PC-9 (cell line): ENCODE data around the gene KRTAP19-6. TPM values are rescaled to one million over a fixed set of nuclear protein-coding genes. Genes with fewer than 3 reads are reported as not detected.

Source experiments
- BruUV-seq: library from RNA; stranded (reverse); fragments of 400-500 nt; replicated peaks from 2 replicates; lab custom pipeline; 2021; lab: Mats Ljungman, UMichigan
- CTCF ChIA-PET: fragments of 300-600 bp; sonication (Branson Sonifier 250); formaldehyde crosslinking; loops from one replicate; lab custom pipeline; 2022; ENCODE audit warnings: antibody characterized with exemption; lab: Charles Lee
- POLR2A ChIA-PET: fragments of 300-600 bp; sonication (Branson Sonifier 250); formaldehyde crosslinking; loops from one replicate; lab custom pipeline; 2022; ENCODE audit warnings: antibody characterized with exemption; ENCODE audit not compliant: unreplicated experiment; lab: Charles Lee
- DNase-seq, 2 experiments: peaks; one replicate each; pipeline versions ENCODE4 v3.0.0 to v3.0.0-alpha.2; 2015 to 2022; ENCODE audit warnings: mixed read lengths in 1 of 2
- H2AFZ ChIP-seq: fragments of 200-600 bp; sonication (generic); 2 replicates; pipeline ENCODE4 v1.8.1; 2017; ENCODE audit warnings: antibody characterized with exemption
- H3F3A ChIP-seq: fragments of 200-600 bp; sonication (generic); 2 replicates; pipeline ENCODE4 v1.8.1; 2017; ENCODE audit warnings: antibody characterized with exemption, mild to moderate bottlenecking, low read depth; ENCODE audit not compliant: insufficient read depth
- H3K27ac ChIP-seq: fragments of 200-600 bp; sonication (generic); 2 replicates; pipeline ENCODE4 v1.6.1; 2016; ENCODE audit warnings: mixed run types
- H3K27me3 ChIP-seq: fragments of 200-600 bp; sonication (generic); 2 replicates; pipeline ENCODE4 v1.6.1; 2016; ENCODE audit warnings: low read depth, mixed run types; ENCODE audit not compliant: insufficient read depth
- H3K36me3 ChIP-seq: fragments of 200-600 bp; sonication (generic); 2 replicates; pipeline ENCODE4 v1.6.1; 2016; ENCODE audit warnings: low read depth, mixed run types
- H3K4me1 ChIP-seq: fragments of 200-600 bp; sonication (generic); replicated peaks from 2 replicates; pipeline ENCODE4 v1.6.1; 2016; ENCODE audit warnings: mixed run types; ENCODE audit not compliant: insufficient read depth
- H3K4me2 ChIP-seq: fragments of 200-600 bp; sonication (generic); 2 replicates; pipeline ENCODE4 v1.6.1; 2017; ENCODE audit warnings: mixed run types
- H3K4me3 ChIP-seq: fragments of 200-600 bp; sonication (generic); 2 replicates; pipeline ENCODE4 v1.6.1; 2016; ENCODE audit warnings: mixed run types
- H3K79me2 ChIP-seq: fragments of 200-600 bp; sonication (generic); 2 replicates; pipeline ENCODE4 v1.6.1; 2017; ENCODE audit warnings: low read depth, mixed run types
- H3K9me2 ChIP-seq: fragments of 200-600 bp; sonication (generic); 2 replicates; pipeline ENCODE4 v1.8.1; 2017; ENCODE audit warnings: mild to moderate bottlenecking; ENCODE audit not compliant: insufficient read depth
- H3K9me3 ChIP-seq: fragments of 200-600 bp; sonication (generic); 2 replicates; pipeline ENCODE4 v1.8.1; 2016; ENCODE audit warnings: low read depth; ENCODE audit not compliant: insufficient read depth
- H4K20me1 ChIP-seq: fragments of 200-600 bp; sonication (generic); 2 replicates; pipeline ENCODE4 v1.8.1; 2017; ENCODE audit not compliant: insufficient read depth
- EZH2 ChIP-seq: fragments of 200-600 bp; sonication (generic); IDR thresholded peaks from 2 replicates; pipeline ENCODE4 v1.8.0; 2017; ENCODE audit warnings: antibody characterized with exemption, low read depth
- intact Hi-C: fragments of 100-400 bp; cut with micrococcal nuclease; formaldehyde crosslinking; loops from one replicate; pipeline ENCODE4 v1.10.0; 2022; ENCODE audit not compliant: unreplicated experiment
- total RNA-seq: library from RNA; stranded (reverse); gene quantifications from 2 replicates; pipeline ENCODE4 v1.2.3, GENCODE V29; 2021
- TF ChIP-seq, protein P1 (sequence below): fragments of 200-600 bp; sonication (generic); conservative IDR thresholded peaks from 2 replicates; pipeline ENCODE4 v1.6.1; 2017; ENCODE audit warnings: mixed run types, antibody characterized with exemption, mild to moderate bottlenecking, moderate library complexity

The KRTAP19-6 gene
- total RNA-seq, 1 experiment from 2014 or later: not detected

DNA sequence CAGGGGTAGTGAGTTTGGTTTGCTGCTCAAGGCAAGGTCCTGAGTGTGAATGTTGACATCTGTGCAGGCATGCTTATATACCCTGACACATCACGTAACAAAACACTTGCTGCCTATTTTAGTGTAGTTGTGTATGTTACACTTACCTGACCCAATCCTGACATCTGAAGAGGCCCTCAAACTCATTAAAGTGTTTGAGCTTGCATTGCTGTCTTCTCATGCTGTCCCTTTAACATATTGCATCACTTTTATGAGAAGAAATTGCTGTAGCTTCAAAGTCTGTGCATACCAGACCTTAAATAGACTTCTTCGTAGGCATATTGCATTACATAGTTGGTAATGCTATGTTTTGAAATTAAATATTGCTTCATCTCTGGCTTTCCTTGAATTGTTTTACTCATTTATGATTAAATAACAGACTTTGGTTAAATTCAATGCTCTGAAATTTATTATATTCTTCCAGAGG lies 49.7 kb downstream of the KRTAP19-6 start, which contains the start of gene KRTAP19-3:
Gene KRTAP19-3 (minus strand): TSS at position 51 of the 466 bp plus-strand sequence. CDS start 56 bp downstream, outside the sequence.
- no peaks in the 10 kb centered on the region for H3F3A ChIP-seq
- H3K27ac ChIP-seq: no peak within 1 kb of the TSS
- no peak within 1 kb of the TSS for H2AFZ ChIP-seq
- no peaks in the 10 kb centered on the region for H3K27me3 ChIP-seq
- H3K9me2 ChIP-seq: no peaks in the 10 kb centered on the region
- TF ChIP-seq, protein P1, sequence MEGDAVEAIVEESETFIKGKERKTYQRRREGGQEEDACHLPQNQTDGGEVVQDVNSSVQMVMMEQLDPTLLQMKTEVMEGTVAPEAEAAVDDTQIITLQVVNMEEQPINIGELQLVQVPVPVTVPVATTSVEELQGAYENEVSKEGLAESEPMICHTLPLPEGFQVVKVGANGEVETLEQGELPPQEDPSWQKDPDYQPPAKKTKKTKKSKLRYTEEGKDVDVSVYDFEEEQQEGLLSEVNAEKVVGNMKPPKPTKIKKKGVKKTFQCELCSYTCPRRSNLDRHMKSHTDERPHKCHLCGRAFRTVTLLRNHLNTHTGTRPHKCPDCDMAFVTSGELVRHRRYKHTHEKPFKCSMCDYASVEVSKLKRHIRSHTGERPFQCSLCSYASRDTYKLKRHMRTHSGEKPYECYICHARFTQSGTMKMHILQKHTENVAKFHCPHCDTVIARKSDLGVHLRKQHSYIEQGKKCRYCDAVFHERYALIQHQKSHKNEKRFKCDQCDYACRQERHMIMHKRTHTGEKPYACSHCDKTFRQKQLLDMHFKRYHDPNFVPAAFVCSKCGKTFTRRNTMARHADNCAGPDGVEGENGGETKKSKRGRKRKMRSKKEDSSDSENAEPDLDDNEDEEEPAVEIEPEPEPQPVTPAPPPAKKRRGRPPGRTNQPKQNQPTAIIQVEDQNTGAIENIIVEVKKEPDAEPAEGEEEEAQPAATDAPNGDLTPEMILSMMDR: no peak
- TF ChIP-seq EZH2: no peak
- DNase-seq: no peak
- no peaks in the 10 kb centered on the region for H3K9me3 ChIP-seq
- H3K36me3 ChIP-seq: no peaks in the 10 kb centered on the region
- H3K4me1 ChIP-seq: no peaks in the 10 kb centered on the region
- BruUV-seq: no TSS peak
- ChIA-PET POLR2A (no interaction called here), CTCF (no interaction called here)
- intact Hi-C loops: no loop called here
- H3K4me3 ChIP-seq: no peak within 1 kb of the TSS
- H3K79me2 ChIP-seq: no peaks in the 10 kb centered on the region
- H4K20me1 ChIP-seq: no peaks in the 10 kb centered on the region
- H3K4me2 ChIP-seq: no peak within 1 kb of the TSS

Other genes with a start within 250 kb of the KRTAP19-6 start
- gene KRTAP26-1, start 221.5 kb downstream of the KRTAP19-6 start, total RNA-seq: not detected in 2 replicates
- gene KRTAP27-1, start 204.2 kb downstream of the KRTAP19-6 start, total RNA-seq: not detected in 2 replicates
- gene KRTAP23-1, start 193.3 kb downstream of the KRTAP19-6 start, total RNA-seq: not detected in 2 replicates
- not detected in 2 replicates for gene KRTAP13-2, start 169.6 kb downstream of the KRTAP19-6 start, total RNA-seq
- gene KRTAP13-1, start 145.8 kb downstream of the KRTAP19-6 start, total RNA-seq: not detected in 2 replicates
- not detected in 2 replicates for gene KRTAP13-3, start 115.9 kb downstream of the KRTAP19-6 start, total RNA-seq
- not detected in 2 replicates for gene KRTAP13-4, start 111.6 kb downstream of the KRTAP19-6 start, total RNA-seq
- not detected in 2 replicates for gene KRTAP15-1, start 101.6 kb downstream of the KRTAP19-6 start, total RNA-seq
- gene KRTAP19-1, start 61.5 kb downstream of the KRTAP19-6 start, total RNA-seq: not detected in 2 replicates
- not detected in 2 replicates for gene KRTAP19-2, start 54.4 kb downstream of the KRTAP19-6 start, total RNA-seq
- gene KRTAP19-3, start 49.9 kb downstream of the KRTAP19-6 start, total RNA-seq: not detected in 2 replicates
- gene KRTAP19-4, start 44.7 kb downstream of the KRTAP19-6 start, total RNA-seq: not detected in 2 replicates
- not detected in 2 replicates for gene KRTAP19-5, start 39.7 kb downstream of the KRTAP19-6 start, total RNA-seq
- gene KRTAP19-7, start 19.4 kb upstream of the KRTAP19-6 start, total RNA-seq: not detected in 2 replicates
- not detected in 2 replicates for gene KRTAP22-2, start 48.5 kb upstream of the KRTAP19-6 start, total RNA-seq
- not detected in 2 replicates for gene KRTAP6-3, start 50.6 kb upstream of the KRTAP19-6 start, total RNA-seq
- not detected in 2 replicates for gene KRTAP6-2, start 57.0 kb upstream of the KRTAP19-6 start, total RNA-seq
- not detected in 2 replicates for gene KRTAP22-1, start 59.2 kb upstream of the KRTAP19-6 start, total RNA-seq
- not detected in 2 replicates for gene KRTAP6-1, start 72.1 kb upstream of the KRTAP19-6 start, total RNA-seq
- not detected in 2 replicates for gene KRTAP20-1, start 74.6 kb upstream of the KRTAP19-6 start, total RNA-seq
- not detected in 2 replicates for gene KRTAP20-4, start 78.8 kb upstream of the KRTAP19-6 start, total RNA-seq
- gene KRTAP20-2, start 93.3 kb upstream of the KRTAP19-6 start, total RNA-seq: not detected in 2 replicates
- gene KRTAP20-3, start 101.0 kb upstream of the KRTAP19-6 start, total RNA-seq: not detected in 2 replicates
- gene KRTAP21-3, start 176.9 kb upstream of the KRTAP19-6 start, total RNA-seq: not detected in 2 replicates
- not detected in 2 replicates for gene KRTAP21-2, start 205.4 kb upstream of the KRTAP19-6 start, total RNA-seq
- gene KRTAP21-1, start 213.6 kb upstream of the KRTAP19-6 start, total RNA-seq: not detected in 2 replicates